ENCODE measurements around the gene SOS2.

- TF ChIP-seq POLR2A (IDR thresholded peaks at IDR 0.05) (no peak), POLR2AphosphoS5 (IDR thresholded peaks at IDR 0.05) (no peak)
Measured at GRCh38 chr14:50122291-50122690, 109.1 kb downstream of the SOS2 start.

All from upper lobe of left lung (tissue), 4 donors.